Measurements from ENCODE around the gene ETV6. TPM values are rescaled to one million over a fixed set of nuclear protein-coding genes. Genes with fewer than 3 reads are reported as not detected.
A peak's percentile ranks its signal among the peaks of the same experiment; 100 is the strongest.

Gene ETV6
- total RNA-seq, 1 experiment from 2014 or later, result 19.3 TPM

DNA sequence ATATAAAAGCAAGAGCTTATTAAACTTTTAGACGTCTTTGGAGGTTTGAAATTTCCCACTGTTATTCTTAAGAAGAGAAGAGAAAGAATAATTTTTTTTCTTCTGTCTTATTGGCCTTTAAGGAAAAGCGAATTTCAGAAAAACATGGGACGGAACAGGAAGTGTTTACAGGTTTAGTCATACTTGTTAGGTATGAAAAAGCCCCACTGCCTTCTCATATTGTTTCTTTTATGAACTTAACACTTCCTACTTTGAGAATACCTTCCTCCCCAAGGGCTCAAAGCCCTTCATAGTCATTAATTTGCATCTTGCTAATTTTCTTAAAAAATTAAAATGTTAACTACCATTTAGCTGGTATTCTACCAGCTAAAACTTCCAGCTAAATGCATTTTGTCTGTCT is 82.0 kb downstream of the ETV6 start:
- H3K27ac Mint-ChIP-seq (ENCODE audit: low read depth, unreplicated experiment), result peak overlapping the region; percentile 95
- ChIA-PET CTCF (interaction anchor here (1.6 kb wide), 1 partner anchor 10 kb away, joined by 7 read pairs; no protein-coding TSS in a partner anchor), POLR2A (interaction anchor here (0.8 to 1.7 kb wide), 6 partner anchors 8 to 82 kb away, joined by 3 to 7 read pairs (median 4); partner anchors contain the start of gene ETV6)
- DNase-seq (ENCODE audit: unreplicated experiment), result peak; percentile 46
- no peaks in the 10 kb centered on the region for H3K9me3 Mint-ChIP-seq (ENCODE audit: unreplicated experiment)
- BruUV-seq (replicated peaks), result no TSS peak
- TF ChIP-seq, protein P1, sequence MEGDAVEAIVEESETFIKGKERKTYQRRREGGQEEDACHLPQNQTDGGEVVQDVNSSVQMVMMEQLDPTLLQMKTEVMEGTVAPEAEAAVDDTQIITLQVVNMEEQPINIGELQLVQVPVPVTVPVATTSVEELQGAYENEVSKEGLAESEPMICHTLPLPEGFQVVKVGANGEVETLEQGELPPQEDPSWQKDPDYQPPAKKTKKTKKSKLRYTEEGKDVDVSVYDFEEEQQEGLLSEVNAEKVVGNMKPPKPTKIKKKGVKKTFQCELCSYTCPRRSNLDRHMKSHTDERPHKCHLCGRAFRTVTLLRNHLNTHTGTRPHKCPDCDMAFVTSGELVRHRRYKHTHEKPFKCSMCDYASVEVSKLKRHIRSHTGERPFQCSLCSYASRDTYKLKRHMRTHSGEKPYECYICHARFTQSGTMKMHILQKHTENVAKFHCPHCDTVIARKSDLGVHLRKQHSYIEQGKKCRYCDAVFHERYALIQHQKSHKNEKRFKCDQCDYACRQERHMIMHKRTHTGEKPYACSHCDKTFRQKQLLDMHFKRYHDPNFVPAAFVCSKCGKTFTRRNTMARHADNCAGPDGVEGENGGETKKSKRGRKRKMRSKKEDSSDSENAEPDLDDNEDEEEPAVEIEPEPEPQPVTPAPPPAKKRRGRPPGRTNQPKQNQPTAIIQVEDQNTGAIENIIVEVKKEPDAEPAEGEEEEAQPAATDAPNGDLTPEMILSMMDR (IDR thresholded peaks at IDR 0.05; ENCODE audit: unreplicated experiment), result no peak
- H3K36me3 Mint-ChIP-seq (ENCODE audit: insufficient read depth, unreplicated experiment), result no peaks in the 10 kb centered on the region
- no peaks in the 10 kb centered on the region for H3K27me3 Mint-ChIP-seq (ENCODE audit: insufficient read depth, unreplicated experiment)
- H3K4me3 Mint-ChIP-seq (ENCODE audit: unreplicated experiment), result peak overlapping the region; percentile 19
- H3K4me1 Mint-ChIP-seq (ENCODE audit: insufficient read depth, unreplicated experiment), result peaks cover 18% of the 10 kb centered on the region
- intact Hi-C loops (cut with micrococcal nuclease), result no loop called here

DNA sequence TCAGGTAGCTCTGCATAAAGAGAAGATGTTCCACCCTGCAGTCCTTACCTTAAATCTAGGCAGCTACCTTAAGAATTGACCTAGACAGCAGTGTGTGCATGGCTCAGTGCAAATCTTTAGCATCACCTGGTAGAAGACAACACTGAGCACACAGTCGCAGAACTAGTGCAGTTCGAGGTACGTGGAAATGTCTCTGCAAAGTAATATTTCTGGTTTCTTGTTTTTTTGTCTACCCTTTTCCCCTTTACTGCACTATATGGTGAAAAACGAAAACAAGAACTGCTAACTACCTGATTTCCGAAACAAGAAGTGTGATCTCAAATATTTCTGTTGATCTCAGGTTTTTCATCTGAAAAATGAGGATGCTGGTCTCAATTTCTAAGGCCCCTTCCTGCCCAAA is 82.5 kb downstream of the ETV6 start:
- Mint-ChIP-seq H3K27me3 (ENCODE audit: insufficient read depth, unreplicated experiment) (no peaks in the 10 kb centered on the region), H3K36me3 (ENCODE audit: insufficient read depth, unreplicated experiment) (no peaks in the 10 kb centered on the region), H3K9me3 (ENCODE audit: unreplicated experiment) (no peaks in the 10 kb centered on the region), H3K27ac (ENCODE audit: low read depth, unreplicated experiment) (peak overlapping the region; percentile 95), H3K4me1 (ENCODE audit: insufficient read depth, unreplicated experiment) (peaks cover 18% of the 10 kb centered on the region), H3K4me3 (ENCODE audit: unreplicated experiment) (no peak overlapping the region)
- TF ChIP-seq, protein P1 (IDR thresholded peaks at IDR 0.05; ENCODE audit: unreplicated experiment), result no peak
- POLR2A ChIA-PET, result interaction anchor here (1.1 to 1.7 kb wide), 3 partner anchors 33 to 83 kb away, joined by 4 to 7 read pairs (median 4); partner anchors contain the start of gene ETV6
- BruUV-seq (replicated peaks), result no TSS peak
- DNase-seq (ENCODE audit: unreplicated experiment), result no peak
- intact Hi-C loops (cut with micrococcal nuclease), result no loop called here
- CTCF ChIA-PET, result interaction anchor here (0.7 to 1.6 kb wide), 3 partner anchors 9 to 187 kb away, joined by 3 to 7 read pairs (median 3); no protein-coding TSS in a partner anchor

DNA sequence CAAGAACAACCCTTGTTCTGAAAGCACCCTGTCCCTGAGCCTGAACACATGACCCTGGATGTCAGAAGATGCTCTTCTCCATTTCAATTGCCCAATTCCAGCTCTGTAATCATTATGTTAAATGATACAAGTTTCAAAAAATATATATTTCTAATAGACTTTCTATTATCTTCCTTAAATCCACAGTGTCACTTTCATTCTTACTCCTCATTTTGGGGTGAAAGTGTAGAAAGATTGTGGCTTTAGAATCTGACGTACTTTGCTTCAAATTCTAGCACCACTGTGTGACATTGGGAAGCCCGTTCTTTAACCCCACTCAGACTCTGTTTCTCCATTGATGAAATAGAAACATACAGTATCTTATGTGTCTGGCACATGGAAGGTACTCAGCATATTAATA is 83.2 kb downstream of the ETV6 start:
- Mint-ChIP-seq H3K27ac (ENCODE audit: low read depth, unreplicated experiment) (peak overlapping the region; percentile 95), H3K27me3 (ENCODE audit: insufficient read depth, unreplicated experiment) (no peaks in the 10 kb centered on the region), H3K4me1 (ENCODE audit: insufficient read depth, unreplicated experiment) (peaks cover 18% of the 10 kb centered on the region), H3K36me3 (ENCODE audit: insufficient read depth, unreplicated experiment) (no peaks in the 10 kb centered on the region), H3K9me3 (ENCODE audit: unreplicated experiment) (no peaks in the 10 kb centered on the region), H3K4me3 (ENCODE audit: unreplicated experiment) (no peak overlapping the region)
- intact Hi-C loops (cut with micrococcal nuclease), result no loop called here
- BruUV-seq (replicated peaks), result no TSS peak
- CTCF ChIA-PET, result interaction anchor here (0.7 to 1.5 kb wide), 2 partner anchors 16 to 186 kb away, joined by 3 read pairs; no protein-coding TSS in a partner anchor
- POLR2A ChIA-PET, result interaction anchor here (0.6 kb wide), 1 partner anchor 983 kb away, joined by 3 read pairs; no protein-coding TSS in a partner anchor
- TF ChIP-seq, protein P1 (IDR thresholded peaks at IDR 0.05; ENCODE audit: unreplicated experiment), result no peak
- no peak for DNase-seq (ENCODE audit: unreplicated experiment)

DNA sequence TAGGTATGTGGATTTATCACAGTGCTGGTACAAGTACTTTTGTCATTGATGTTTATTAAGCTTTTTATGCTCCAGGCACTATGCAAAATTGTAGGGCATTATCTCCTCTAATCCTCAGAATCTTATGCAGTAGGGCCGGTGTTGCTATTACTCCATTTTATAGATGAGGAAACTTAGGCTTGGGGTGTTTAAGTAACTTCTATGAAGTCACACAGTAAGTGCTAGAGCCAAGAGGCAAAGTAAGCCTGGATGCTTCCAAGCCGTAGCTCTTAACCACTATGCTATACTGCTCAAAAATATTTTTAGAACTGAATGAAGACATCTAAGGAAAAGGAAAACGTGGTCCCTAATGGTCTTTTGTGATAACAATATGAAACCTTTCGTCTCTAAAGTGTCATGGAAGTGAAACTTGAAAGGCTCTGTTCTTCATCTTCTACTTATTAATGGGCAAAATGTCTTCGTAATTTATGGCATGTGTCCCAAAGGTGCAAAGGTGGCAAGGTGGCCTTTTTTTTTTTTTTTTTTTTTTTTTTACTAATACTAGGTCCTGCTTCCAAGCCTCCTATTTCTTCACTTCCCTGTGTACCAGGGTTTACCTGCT is 85.2 kb downstream of the ETV6 start:
- no peaks in the 10 kb centered on the region for H3K36me3 Mint-ChIP-seq (ENCODE audit: insufficient read depth, unreplicated experiment)
- ChIA-PET CTCF (interaction anchor here (0.6 to 1.5 kb wide), 5 partner anchors 10 to 571 kb away, joined by 3 to 4 read pairs (median 4); no protein-coding TSS in a partner anchor), POLR2A (interaction anchor here (1.0 to 1.1 kb wide), 2 partner anchors 10 to 36 kb away, joined by 3 read pairs; no protein-coding TSS in a partner anchor)
- H3K27ac Mint-ChIP-seq (ENCODE audit: low read depth, unreplicated experiment), result no peak overlapping the region
- DNase-seq (ENCODE audit: unreplicated experiment), result no peak
- intact Hi-C loops (cut with micrococcal nuclease), result no loop called here
- peaks cover 11% of the 10 kb centered on the region for H3K4me1 Mint-ChIP-seq (ENCODE audit: insufficient read depth, unreplicated experiment)
- no peaks in the 10 kb centered on the region for H3K27me3 Mint-ChIP-seq (ENCODE audit: insufficient read depth, unreplicated experiment)
- BruUV-seq (replicated peaks), result no TSS peak
- no peaks in the 10 kb centered on the region for H3K9me3 Mint-ChIP-seq (ENCODE audit: unreplicated experiment)
- H3K4me3 Mint-ChIP-seq (ENCODE audit: unreplicated experiment), result no peak overlapping the region
- TF ChIP-seq, protein P1 (IDR thresholded peaks at IDR 0.05; ENCODE audit: unreplicated experiment), result no peak

All from MCF 10A (cell line).